ENCODE results near the gene P2RY2. TPM values are rescaled to one million over a fixed set of nuclear protein-coding genes. Genes with fewer than 3 reads are reported as not detected.

P2RY2 gene
- total and polyA plus RNA-seq, 2 donors (not counting 1 experiment from before 2014, with no cell fraction given) = 0.05 to 0.17 TPM

- Histone ChIP-seq H3K36me3 (ENCODE audit: control insufficient read depth, insufficient read depth, low read length) (no peaks in the 10 kb centered on the region), H3K4me2 (ENCODE audit: extremely low read depth, insufficient read depth, low read length) (no peak overlapping the region), H3K9me3 (ENCODE audit: control insufficient read depth, insufficient read depth, low read depth, low read length) (no peaks in the 10 kb centered on the region), H3K27me3 (ENCODE audit: control insufficient read depth, insufficient read depth, low read length) (no peaks in the 10 kb centered on the region), H3K79me2 (ENCODE audit: control insufficient read depth, insufficient read depth, low read length) (no peaks in the 10 kb centered on the region), H3K4me1 (ENCODE audit: control insufficient read depth, extremely low read depth, insufficient read depth, low read length) (no peaks in the 10 kb centered on the region), H3K27ac (ENCODE audit: insufficient read depth, low read length) (no peak overlapping the region), H3K4me3 (replicated peaks in 1 of 4; ENCODE audit: control extremely low read depth in 1 of 4, insufficient read depth in 1 of 4, low read depth in 3 of 4, low read length in 4 of 4) (no peak overlapping the region), H4K20me1 (ENCODE audit: control insufficient read depth, extremely low read depth, insufficient read depth, low read length) (no peaks in the 10 kb centered on the region), H2AFZ (ENCODE audit: low read length) (no peak overlapping the region), H3K9ac (ENCODE audit: insufficient read depth, low read length) (no peak overlapping the region)
- peak in 1 of 2 donors; percentile 15 for DNase-seq (ENCODE audit: low read depth in 2 of 2)
- TF ChIP-seq EZH2 (IDR thresholded peaks at IDR 0.05; ENCODE audit: low read length, missing control alignments) (no peak), CTCF (conservative IDR thresholded peaks at IDR 0.05 in 1 of 2, IDR thresholded peaks at IDR 0.05 in 1 of 2; ENCODE audit: low read depth in 1 of 2, low read length in 2 of 2) (no peak)
Observed at GRCh38 chr11:73246303-73246702, 28.2 kb downstream of the P2RY2 start.

DNA sequence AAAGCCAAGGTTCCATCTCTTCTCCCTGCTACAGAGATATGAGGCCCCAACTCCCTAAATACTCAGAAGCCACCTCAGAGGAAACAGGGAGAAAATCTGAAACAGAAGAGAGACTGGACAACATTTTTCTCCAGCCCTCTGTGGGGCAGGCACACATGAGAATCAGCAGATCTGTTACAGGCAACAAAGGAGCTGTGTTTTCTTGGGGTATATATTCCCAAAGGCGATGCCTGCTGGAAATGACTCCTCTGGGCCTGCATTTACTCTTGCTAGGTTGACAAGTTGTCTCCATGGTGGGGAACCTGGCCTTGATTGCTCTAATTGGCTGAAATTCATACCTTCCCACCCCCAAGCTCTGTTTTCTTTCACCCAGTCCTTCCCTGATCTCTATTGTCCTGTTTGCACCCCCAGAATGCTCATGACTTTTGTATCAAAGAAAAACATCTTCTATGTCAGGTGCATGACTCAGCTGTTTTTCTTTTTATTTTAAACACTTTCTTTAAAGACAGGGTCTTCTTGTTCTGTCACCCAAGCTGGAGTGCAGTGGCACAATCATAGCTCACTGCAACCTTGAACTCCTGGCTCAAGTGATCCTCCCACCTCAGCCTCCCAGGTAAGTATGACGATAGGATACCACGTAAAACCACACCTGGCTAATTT, 30.6 kb downstream of the P2RY2 start:
- Histone ChIP-seq H3K36me3 (ENCODE audit: control insufficient read depth, insufficient read depth, low read length) (no peaks in the 10 kb centered on the region), H3K9ac (ENCODE audit: insufficient read depth, low read length) (no peak overlapping the region), H3K9me3 (ENCODE audit: control insufficient read depth, insufficient read depth, low read depth, low read length) (no peaks in the 10 kb centered on the region), H3K27ac (ENCODE audit: insufficient read depth, low read length) (no peak overlapping the region), H3K27me3 (ENCODE audit: control insufficient read depth, insufficient read depth, low read length) (no peaks in the 10 kb centered on the region), H2AFZ (ENCODE audit: low read length) (no peak overlapping the region), H3K4me3 (replicated peaks in 1 of 4; ENCODE audit: control extremely low read depth in 1 of 4, insufficient read depth in 1 of 4, low read depth in 3 of 4, low read length in 4 of 4) (no peak overlapping the region), H3K4me1 (ENCODE audit: control insufficient read depth, extremely low read depth, insufficient read depth, low read length) (no peaks in the 10 kb centered on the region), H3K4me2 (ENCODE audit: extremely low read depth, insufficient read depth, low read length) (no peak overlapping the region), H4K20me1 (ENCODE audit: control insufficient read depth, extremely low read depth, insufficient read depth, low read length) (no peaks in the 10 kb centered on the region), H3K79me2 (ENCODE audit: control insufficient read depth, insufficient read depth, low read length) (no peaks in the 10 kb centered on the region)
- DNase-seq (ENCODE audit: low read depth in 2 of 2) = no peak
- TF ChIP-seq CTCF (conservative IDR thresholded peaks at IDR 0.05 in 1 of 2, IDR thresholded peaks at IDR 0.05 in 1 of 2; ENCODE audit: low read depth in 1 of 2, low read length in 2 of 2) (no peak), EZH2 (IDR thresholded peaks at IDR 0.05; ENCODE audit: low read length, missing control alignments) (no peak)

DNA sequence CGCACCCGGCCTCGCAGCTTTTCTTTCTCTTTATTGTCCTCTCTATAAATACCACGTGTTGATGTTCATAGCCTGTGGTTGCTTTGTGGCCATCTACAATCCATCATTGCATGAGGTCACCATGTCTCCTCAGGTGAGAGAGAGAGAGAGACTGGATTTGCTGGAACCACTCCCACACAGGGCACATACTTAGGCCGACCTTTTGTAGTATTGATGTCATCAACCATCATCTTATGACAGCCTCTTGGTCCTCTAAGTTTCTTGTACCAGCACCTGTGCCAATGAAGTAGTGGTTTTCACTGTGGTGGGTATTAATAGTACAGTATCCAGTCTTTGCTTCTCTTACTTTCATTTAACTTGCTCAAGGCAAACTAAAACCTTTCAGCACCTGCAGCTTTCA, 31.2 kb downstream of the P2RY2 start:
- Histone ChIP-seq H3K27me3 (ENCODE audit: control insufficient read depth, insufficient read depth, low read length) (no peaks in the 10 kb centered on the region), H3K4me3 (replicated peaks in 1 of 4; ENCODE audit: control extremely low read depth in 1 of 4, insufficient read depth in 1 of 4, low read depth in 3 of 4, low read length in 4 of 4) (no peak overlapping the region), H3K79me2 (ENCODE audit: control insufficient read depth, insufficient read depth, low read length) (no peaks in the 10 kb centered on the region), H3K36me3 (ENCODE audit: control insufficient read depth, insufficient read depth, low read length) (no peaks in the 10 kb centered on the region), H3K4me2 (ENCODE audit: extremely low read depth, insufficient read depth, low read length) (no peak overlapping the region), H3K27ac (ENCODE audit: insufficient read depth, low read length) (no peak overlapping the region), H2AFZ (ENCODE audit: low read length) (no peak overlapping the region), H3K4me1 (ENCODE audit: control insufficient read depth, extremely low read depth, insufficient read depth, low read length) (no peaks in the 10 kb centered on the region), H4K20me1 (ENCODE audit: control insufficient read depth, extremely low read depth, insufficient read depth, low read length) (no peaks in the 10 kb centered on the region), H3K9me3 (ENCODE audit: control insufficient read depth, insufficient read depth, low read depth, low read length) (no peaks in the 10 kb centered on the region), H3K9ac (ENCODE audit: insufficient read depth, low read length) (no peak overlapping the region)
- DNase-seq (ENCODE audit: low read depth in 2 of 2) = peak in 1 of 2 donors; percentile 85
- TF ChIP-seq CTCF (conservative IDR thresholded peaks at IDR 0.05 in 1 of 2, IDR thresholded peaks at IDR 0.05 in 1 of 2; ENCODE audit: low read depth in 1 of 2, low read length in 2 of 2) (no peak), EZH2 (IDR thresholded peaks at IDR 0.05; ENCODE audit: low read length, missing control alignments) (no peak)
